GM23338 (cell line): ENCODE data around the gene S100A7. TPM values are rescaled to one million over a fixed set of nuclear protein-coding genes. Genes with fewer than 3 reads are reported as not detected.

ENCODE experiments used
- ATAC-seq: fragments of 200-7000 bp; cut with Tn5 transposase; 3 replicates; pipeline ENCODE4 v1.9.1; 2020
- DNase-seq: peaks from one replicate; pipeline ENCODE4 v3.0.0-alpha.2; 2015; ENCODE audit warnings: low spot score
- H2AFZ ChIP-seq: fragments of 200-600 bp; sonication (generic); 2 replicates; pipeline ENCODE4 v1.8.0; 2016; ENCODE audit warnings: antibody characterized with exemption, mild to moderate bottlenecking, moderate library complexity
- H3F3A ChIP-seq: fragments of 200-600 bp; sonication (generic); replicated peaks from 2 replicates; pipeline ENCODE4 v1.8.0; 2017; ENCODE audit warnings: antibody characterized with exemption, mixed run types, low read depth
- H3K27ac ChIP-seq: fragments of 200-600 bp; sonication (generic); 2 replicates; pipeline ENCODE4 v1.6.1; 2016; ENCODE audit warnings: low read depth
- H3K27me3 ChIP-seq: fragments of 200-600 bp; sonication (generic); 2 replicates; pipeline ENCODE4 v1.8.0; 2016; ENCODE audit warnings: mild to moderate bottlenecking, mixed run types, moderate library complexity; ENCODE audit not compliant: insufficient read depth
- H3K36me3 ChIP-seq: fragments of 200-600 bp; sonication (generic); 2 replicates; pipeline ENCODE4 v1.8.0; 2016; ENCODE audit warnings: mild to moderate bottlenecking; ENCODE audit not compliant: insufficient read depth
- H3K4me1 ChIP-seq: fragments of 200-600 bp; sonication (generic); 2 replicates; pipeline ENCODE4 v1.8.0; 2016; ENCODE audit warnings: mild to moderate bottlenecking, moderate library complexity; ENCODE audit not compliant: insufficient read depth
- H3K4me2 ChIP-seq: fragments of 200-600 bp; sonication (generic); 2 replicates; pipeline ENCODE4 v1.7.1; 2017; ENCODE audit warnings: mixed run types
- H3K4me3 ChIP-seq: fragments of 200-600 bp; sonication (generic); 2 replicates; pipeline ENCODE4 v1.6.1; 2016; ENCODE audit warnings: mixed run types
- H3K79me2 ChIP-seq: fragments of 200-600 bp; sonication (generic); replicated peaks from 2 replicates; pipeline ENCODE4 v1.8.0; 2017; ENCODE audit warnings: mild to moderate bottlenecking; ENCODE audit not compliant: insufficient read depth
- H3K9me2 ChIP-seq: fragments of 200-600 bp; sonication (generic); 2 replicates; pipeline ENCODE4 v1.8.0; 2017; ENCODE audit not compliant: insufficient read depth
- H4K20me1 ChIP-seq: fragments of 200-600 bp; sonication (generic); replicated peaks from 2 replicates; pipeline ENCODE4 v1.8.0; 2017; ENCODE audit warnings: mild to moderate bottlenecking; ENCODE audit not compliant: insufficient read depth
- H3K27ac Mint-ChIP-seq: 2 replicates; pipeline ENCODE4 v1.8.0; 2020; ENCODE audit warnings: inconsistent platforms, mild to moderate bottlenecking, moderate library complexity, mixed read lengths
- H3K27me3 Mint-ChIP-seq: 3 replicates; pipeline ENCODE4 v1.8.0; 2022; ENCODE audit warnings: low read depth, mild to moderate bottlenecking, moderate library complexity, mixed read lengths, inconsistent platforms; ENCODE audit not compliant: insufficient read depth, poor library complexity
- H3K36me3 Mint-ChIP-seq: 3 replicates; pipeline ENCODE4 v1.8.0; 2021; ENCODE audit warnings: low read depth, mild to moderate bottlenecking, inconsistent platforms, moderate library complexity, mixed read lengths
- H3K4me1 Mint-ChIP-seq: 3 replicates; pipeline ENCODE4 v1.8.0; 2020; ENCODE audit warnings: mild to moderate bottlenecking, inconsistent platforms, mixed read lengths
- H3K4me3 Mint-ChIP-seq: 3 replicates; pipeline ENCODE4 v1.8.0; 2021; ENCODE audit warnings: moderate library complexity, mild to moderate bottlenecking, inconsistent platforms, mixed read lengths
- H3K9me3 Mint-ChIP-seq: 3 replicates; pipeline ENCODE4 v1.8.0; 2020; ENCODE audit warnings: moderate library complexity, mild to moderate bottlenecking, inconsistent platforms, mixed read lengths
- CREB1 ChIP-seq: fragments of 250-450 bp; sonication (Bioruptor Pico); IDR thresholded peaks from 2 replicates; pipeline ENCODE4 v1.5.0; 2020; ENCODE audit warnings: low read depth, mild to moderate bottlenecking, moderate library complexity
- NANOG ChIP-seq: IDR thresholded peaks from 2 replicates; pipeline ENCODE4 v1.6.1; 2016; ENCODE audit warnings: antibody characterized with exemption, borderline replicate concordance
- STAT1 ChIP-seq: IDR thresholded peaks from one replicate; pipeline ENCODE4 v1.6.1; 2016; ENCODE audit warnings: antibody characterized with exemption; ENCODE audit not compliant: unreplicated experiment
- ZNF331 ChIP-seq: fragments of 250-450 bp; sonication (Bioruptor Pico); IDR thresholded peaks from 2 replicates; pipeline ENCODE4 v1.5.0; 2020; ENCODE audit warnings: low read depth, mild to moderate bottlenecking, moderate library complexity
- polyA plus RNA-seq: library from polyadenylated mRNA; unstranded; fragments of >200 nt; fragmentation: Nextera tagmentation; extraction: Ambion mirVana; gene quantifications from 2 replicates; pipeline ENCODE4 v1.2.1, GENCODE V29; 2016
- total RNA-seq: library from RNA; depleted of rRNA; stranded (reverse); fragments of >200 nt; shearing (Covaris generic); gene quantifications from 2 replicates; pipeline ENCODE4 v1.2.3, GENCODE V29; 2014
- TF ChIP-seq, protein P1 (sequence below): fragments of 250-450 bp; sonication (Bioruptor Pico); IDR thresholded peaks from 2 replicates; pipeline ENCODE4 v1.5.0; 2020; ENCODE audit warnings: mild to moderate bottlenecking, moderate library complexity
- TF ChIP-seq, protein P2 (sequence below): IDR thresholded peaks from 2 replicates; pipeline ENCODE4 v1.6.1; 2016; ENCODE audit warnings: antibody characterized with exemption
- TF ChIP-seq, protein P3 (sequence below), 2 experiments: fragments of 200-600 bp in 1 of 2; sonication (generic) in 1 of 2; conservative IDR thresholded peaks; 2 replicates each; pipeline versions ENCODE4 v1.5.1 to v1.6.1; 2016 to 2017; ENCODE audit warnings: antibody characterized with exemption in 2 of 2, low read depth in 2 of 2, mild to moderate bottlenecking in 2 of 2, moderate library complexity in 1 of 2

The S100A7 gene
- total and polyA plus RNA-seq, 2 experiments from 2014 or later: not detected

DNA sequence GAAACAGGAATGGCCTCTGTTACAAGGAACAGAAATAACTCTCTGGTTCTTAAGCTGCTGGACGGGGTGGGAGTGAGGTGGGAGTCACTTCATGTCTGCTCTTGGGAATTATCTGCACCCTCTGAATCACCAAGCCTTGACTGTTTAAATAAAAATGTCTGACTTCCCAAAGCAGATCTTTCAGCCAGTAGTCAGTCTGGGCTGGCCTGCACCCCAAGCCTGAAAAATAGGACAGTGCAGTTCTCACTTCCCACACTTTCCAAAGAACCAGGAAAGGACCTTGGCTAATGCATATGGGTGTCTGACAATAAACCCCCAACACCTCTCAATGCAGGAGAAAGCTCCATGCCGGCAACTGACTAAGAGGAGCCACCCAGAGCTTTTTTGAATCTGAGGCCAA lies 796 bp downstream of the S100A7 start:
- TF ChIP-seq, protein P1, sequence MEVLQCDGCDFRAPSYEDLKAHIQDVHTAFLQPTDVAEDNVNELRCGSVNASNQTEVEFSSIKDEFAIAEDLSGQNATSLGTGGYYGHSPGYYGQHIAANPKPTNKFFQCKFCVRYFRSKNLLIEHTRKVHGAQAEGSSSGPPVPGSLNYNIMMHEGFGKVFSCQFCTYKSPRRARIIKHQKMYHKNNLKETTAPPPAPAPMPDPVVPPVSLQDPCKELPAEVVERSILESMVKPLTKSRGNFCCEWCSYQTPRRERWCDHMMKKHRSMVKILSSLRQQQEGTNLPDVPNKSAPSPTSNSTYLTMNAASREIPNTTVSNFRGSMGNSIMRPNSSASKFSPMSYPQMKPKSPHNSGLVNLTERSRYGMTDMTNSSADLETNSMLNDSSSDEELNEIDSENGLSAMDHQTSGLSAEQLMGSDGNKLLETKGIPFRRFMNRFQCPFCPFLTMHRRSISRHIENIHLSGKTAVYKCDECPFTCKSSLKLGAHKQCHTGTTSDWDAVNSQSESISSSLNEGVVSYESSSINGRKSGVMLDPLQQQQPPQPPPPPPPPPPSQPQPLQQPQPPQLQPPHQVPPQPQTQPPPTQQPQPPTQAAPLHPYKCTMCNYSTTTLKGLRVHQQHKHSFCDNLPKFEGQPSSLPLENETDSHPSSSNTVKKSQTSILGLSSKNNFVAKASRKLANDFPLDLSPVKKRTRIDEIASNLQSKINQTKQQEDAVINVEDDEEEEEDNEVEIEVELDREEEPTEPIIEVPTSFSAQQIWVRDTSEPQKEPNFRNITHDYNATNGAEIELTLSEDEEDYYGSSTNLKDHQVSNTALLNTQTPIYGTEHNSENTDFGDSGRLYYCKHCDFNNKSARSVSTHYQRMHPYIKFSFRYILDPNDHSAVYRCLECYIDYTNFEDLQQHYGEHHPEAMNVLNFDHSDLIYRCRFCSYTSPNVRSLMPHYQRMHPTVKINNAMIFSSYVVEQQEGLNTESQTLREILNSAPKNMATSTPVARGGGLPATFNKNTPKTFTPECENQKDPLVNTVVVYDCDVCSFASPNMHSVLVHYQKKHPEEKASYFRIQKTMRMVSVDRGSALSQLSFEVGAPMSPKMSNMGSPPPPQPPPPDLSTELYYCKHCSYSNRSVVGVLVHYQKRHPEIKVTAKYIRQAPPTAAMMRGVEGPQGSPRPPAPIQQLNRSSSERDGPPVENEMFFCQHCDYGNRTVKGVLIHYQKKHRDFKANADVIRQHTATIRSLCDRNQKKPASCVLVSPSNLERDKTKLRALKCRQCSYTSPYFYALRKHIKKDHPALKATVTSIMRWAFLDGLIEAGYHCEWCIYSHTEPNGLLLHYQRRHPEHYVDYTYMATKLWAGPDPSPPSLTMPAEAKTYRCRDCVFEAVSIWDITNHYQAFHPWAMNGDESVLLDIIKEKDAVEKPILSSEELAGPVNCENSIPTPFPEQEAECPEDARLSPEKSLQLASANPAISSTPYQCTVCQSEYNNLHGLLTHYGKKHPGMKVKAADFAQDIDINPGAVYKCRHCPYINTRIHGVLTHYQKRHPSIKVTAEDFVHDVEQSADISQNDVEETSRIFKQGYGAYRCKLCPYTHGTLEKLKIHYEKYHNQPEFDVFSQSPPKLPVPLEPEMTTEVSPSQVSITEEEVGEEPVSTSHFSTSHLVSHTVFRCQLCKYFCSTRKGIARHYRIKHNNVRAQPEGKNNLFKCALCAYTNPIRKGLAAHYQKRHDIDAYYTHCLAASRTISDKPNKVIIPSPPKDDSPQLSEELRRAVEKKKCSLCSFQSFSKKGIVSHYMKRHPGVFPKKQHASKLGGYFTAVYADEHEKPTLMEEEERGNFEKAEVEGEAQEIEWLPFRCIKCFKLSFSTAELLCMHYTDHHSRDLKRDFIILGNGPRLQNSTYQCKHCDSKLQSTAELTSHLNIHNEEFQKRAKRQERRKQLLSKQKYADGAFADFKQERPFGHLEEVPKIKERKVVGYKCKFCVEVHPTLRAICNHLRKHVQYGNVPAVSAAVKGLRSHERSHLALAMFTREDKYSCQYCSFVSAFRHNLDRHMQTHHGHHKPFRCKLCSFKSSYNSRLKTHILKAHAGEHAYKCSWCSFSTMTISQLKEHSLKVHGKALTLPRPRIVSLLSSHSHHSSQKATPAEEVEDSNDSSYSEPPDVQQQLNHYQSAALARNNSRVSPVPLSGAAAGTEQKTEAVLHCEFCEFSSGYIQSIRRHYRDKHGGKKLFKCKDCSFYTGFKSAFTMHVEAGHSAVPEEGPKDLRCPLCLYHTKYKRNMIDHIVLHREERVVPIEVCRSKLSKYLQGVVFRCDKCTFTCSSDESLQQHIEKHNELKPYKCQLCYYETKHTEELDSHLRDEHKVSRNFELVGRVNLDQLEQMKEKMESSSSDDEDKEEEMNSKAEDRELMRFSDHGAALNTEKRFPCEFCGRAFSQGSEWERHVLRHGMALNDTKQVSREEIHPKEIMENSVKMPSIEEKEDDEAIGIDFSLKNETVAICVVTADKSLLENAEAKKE (CRISPR knock-in tag): no peak
- TF ChIP-seq CREB1 (no peak), ZNF331 (CRISPR knock-in tag) (no peak), STAT1 (no peak), NANOG (no peak)
- TF ChIP-seq, protein P2, sequence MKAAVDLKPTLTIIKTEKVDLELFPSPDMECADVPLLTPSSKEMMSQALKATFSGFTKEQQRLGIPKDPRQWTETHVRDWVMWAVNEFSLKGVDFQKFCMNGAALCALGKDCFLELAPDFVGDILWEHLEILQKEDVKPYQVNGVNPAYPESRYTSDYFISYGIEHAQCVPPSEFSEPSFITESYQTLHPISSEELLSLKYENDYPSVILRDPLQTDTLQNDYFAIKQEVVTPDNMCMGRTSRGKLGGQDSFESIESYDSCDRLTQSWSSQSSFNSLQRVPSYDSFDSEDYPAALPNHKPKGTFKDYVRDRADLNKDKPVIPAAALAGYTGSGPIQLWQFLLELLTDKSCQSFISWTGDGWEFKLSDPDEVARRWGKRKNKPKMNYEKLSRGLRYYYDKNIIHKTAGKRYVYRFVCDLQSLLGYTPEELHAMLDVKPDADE: no peak
- TF ChIP-seq, protein P3, sequence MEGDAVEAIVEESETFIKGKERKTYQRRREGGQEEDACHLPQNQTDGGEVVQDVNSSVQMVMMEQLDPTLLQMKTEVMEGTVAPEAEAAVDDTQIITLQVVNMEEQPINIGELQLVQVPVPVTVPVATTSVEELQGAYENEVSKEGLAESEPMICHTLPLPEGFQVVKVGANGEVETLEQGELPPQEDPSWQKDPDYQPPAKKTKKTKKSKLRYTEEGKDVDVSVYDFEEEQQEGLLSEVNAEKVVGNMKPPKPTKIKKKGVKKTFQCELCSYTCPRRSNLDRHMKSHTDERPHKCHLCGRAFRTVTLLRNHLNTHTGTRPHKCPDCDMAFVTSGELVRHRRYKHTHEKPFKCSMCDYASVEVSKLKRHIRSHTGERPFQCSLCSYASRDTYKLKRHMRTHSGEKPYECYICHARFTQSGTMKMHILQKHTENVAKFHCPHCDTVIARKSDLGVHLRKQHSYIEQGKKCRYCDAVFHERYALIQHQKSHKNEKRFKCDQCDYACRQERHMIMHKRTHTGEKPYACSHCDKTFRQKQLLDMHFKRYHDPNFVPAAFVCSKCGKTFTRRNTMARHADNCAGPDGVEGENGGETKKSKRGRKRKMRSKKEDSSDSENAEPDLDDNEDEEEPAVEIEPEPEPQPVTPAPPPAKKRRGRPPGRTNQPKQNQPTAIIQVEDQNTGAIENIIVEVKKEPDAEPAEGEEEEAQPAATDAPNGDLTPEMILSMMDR (conservative IDR thresholded peaks at IDR 0.05; ENCODE audit: low read depth in 2 of 2): no peak
- Mint-ChIP-seq H3K4me1 (peaks cover 3% of the 10 kb centered on the region; the same call in 2 of the 3 replicates), H3K36me3 (no peaks in the 10 kb centered on the region; the same call in 2 of the 3 replicates), H3K27ac (no peak overlapping the region), H3K4me3 (no peak overlapping the region), H3K27me3 (peaks cover 3% of the 10 kb centered on the region), H3K9me3 (no peaks in the 10 kb centered on the region; the same call in 2 of the 3 replicates)
- no peaks in the 10 kb centered on the region for H3K36me3 ChIP-seq
- no peaks in the 10 kb centered on the region for H3K9me2 ChIP-seq
- no peaks in the 10 kb centered on the region for H3K27me3 ChIP-seq
- no peak overlapping the region for H3K4me3 ChIP-seq
- H3K4me2 ChIP-seq: no peak overlapping the region
- H3F3A ChIP-seq: no peaks in the 10 kb centered on the region
- H3K27ac ChIP-seq: no peak overlapping the region
- H4K20me1 ChIP-seq: no peaks in the 10 kb centered on the region
- no peak overlapping the region for H2AFZ ChIP-seq
- H3K79me2 ChIP-seq: no peaks in the 10 kb centered on the region
- no peak for DNase-seq
- H3K4me1 ChIP-seq: no peaks in the 10 kb centered on the region
- no peak for ATAC-seq
